Measurements from ENCODE around the gene SNX25. TPM values are rescaled to one million over a fixed set of nuclear protein-coding genes. Genes with fewer than 3 reads are reported as not detected.

SNX25 gene
- total RNA-seq, 4 donors from 2014 or later, result 12.4 to 92.4 (median 17.8) TPM

- no peak overlapping the region for H3K27ac ChIP-seq
- H3K27me3 ChIP-seq, result no peaks in the 10 kb centered on the region
- DNase-seq, result no peak
- TF ChIP-seq CTCF (IDR thresholded peaks at IDR 0.05), result no peak
- no peak for TF ChIP-seq POLR2A (IDR thresholded peaks at IDR 0.05)
- H3K9me3 ChIP-seq, result no peaks in the 10 kb centered on the region
- H3K36me3 ChIP-seq, result no peaks in the 10 kb centered on the region
- no peak overlapping the region for H3K4me3 ChIP-seq
- peaks cover 0 to 5% (median 0%) of the 10 kb centered on the region in 4 donors for H3K4me1 ChIP-seq
These were observed 172.1 kb downstream of the SNX25 start for GRCh38 chr4:185381288-185382196.

GRCh38 chr4:185382754-185383153 lies 173.4 kb downstream of the SNX25 start:
- no peak overlapping the region for H3K4me3 ChIP-seq
- no peaks in the 10 kb centered on the region for H3K36me3 ChIP-seq
- no peak for DNase-seq
- no peak overlapping the region for H3K27ac ChIP-seq
- H3K4me1 ChIP-seq, result peaks cover 0 to 5% (median 0%) of the 10 kb centered on the region in 4 donors
- H3K9me3 ChIP-seq, result no peaks in the 10 kb centered on the region
- H3K27me3 ChIP-seq, result no peaks in the 10 kb centered on the region
- TF ChIP-seq CTCF (IDR thresholded peaks at IDR 0.05) (no peak), POLR2A (IDR thresholded peaks at IDR 0.05) (no peak)

GRCh38 chr4:185383451-185383850 lies 174.1 kb downstream of the SNX25 start:
- no peaks in the 10 kb centered on the region for H3K36me3 ChIP-seq
- no peaks in the 10 kb centered on the region for H3K27me3 ChIP-seq
- no peak for DNase-seq
- no peaks in the 10 kb centered on the region for H3K9me3 ChIP-seq
- H3K27ac ChIP-seq, result no peak overlapping the region
- no peak overlapping the region for H3K4me3 ChIP-seq
- TF ChIP-seq POLR2A (IDR thresholded peaks at IDR 0.05), result no peak
- no peak for TF ChIP-seq CTCF (IDR thresholded peaks at IDR 0.05)
- peaks cover 0 to 5% (median 0%) of the 10 kb centered on the region in 4 donors for H3K4me1 ChIP-seq

- Histone ChIP-seq H3K4me1 (peaks cover 0 to 5% (median 0%) of the 10 kb centered on the region in 4 donors), H3K36me3 (no peaks in the 10 kb centered on the region), H3K27me3 (no peaks in the 10 kb centered on the region), H3K9me3 (no peaks in the 10 kb centered on the region), H3K4me3 (no peak overlapping the region), H3K27ac (no peak overlapping the region)
- no peak for DNase-seq
- TF ChIP-seq POLR2A (IDR thresholded peaks at IDR 0.05), result no peak
- TF ChIP-seq CTCF (IDR thresholded peaks at IDR 0.05), result no peak
These were observed 174.7 kb downstream of the SNX25 start for GRCh38 chr4:185384061-185384460.

- Histone ChIP-seq H3K27me3 (no peaks in the 10 kb centered on the region), H3K27ac (peak overlapping the region in 1 of 4 donors; percentile 3), H3K36me3 (no peaks in the 10 kb centered on the region), H3K4me1 (peaks cover 0 to 5% (median 0%) of the 10 kb centered on the region in 4 donors), H3K4me3 (no peak overlapping the region), H3K9me3 (no peaks in the 10 kb centered on the region)
- TF ChIP-seq CTCF (IDR thresholded peaks at IDR 0.05) (no peak), POLR2A (IDR thresholded peaks at IDR 0.05) (no peak)
- DNase-seq, result no peak
These were observed 175.5 kb downstream of the SNX25 start for GRCh38 chr4:185384930-185385331.

All from Peyer's patch (tissue), 4 donors.